ENCODE data around the gene RBMS3. TPM values are rescaled to one million over a fixed set of nuclear protein-coding genes. Genes with fewer than 3 reads are reported as not detected.
"Not testable (repeated sequence)": the region's sequence is repeated elsewhere in the genome, so short reads cannot be mapped to it uniquely, and the experiment has no call there.

Gene RBMS3
- total RNA-seq (2014; rRNA removed; shearing (Covaris generic)), result 5.9 and 7.5 TPM in 2 replicates
- polyA plus RNA-seq (2015; cell fraction: cytosol; rRNA removed), result 1.9 and 2.8 TPM in 2 replicates
- 7.0 and 8.3 TPM in 2 replicates for polyA plus RNA-seq (2015; cell fraction: nucleus; rRNA removed)

GRCh38 chr3:29280404-29281093, at the start of gene RBMS3:
Gene RBMS3, plus strand, starts transcription at chr3:29281071.
- peak; percentile 95 for DNase-seq (ENCODE audit: low read depth, low spot score)
- in situ Hi-C loops (cut with HindIII; ENCODE audit: low pct_unique_long_range_greater_than_20kb, low sequenced_read_pairs), result no loop called here

- DNase-seq (ENCODE audit: low read depth, low spot score); in situ Hi-C loops (cut with HindIII; ENCODE audit: low pct_unique_long_range_greater_than_20kb, low sequenced_read_pairs): not testable (repeated sequence)
Measured at GRCh38 chr3:29233126-29233525, 47.7 kb upstream of the RBMS3 start.

DNA sequence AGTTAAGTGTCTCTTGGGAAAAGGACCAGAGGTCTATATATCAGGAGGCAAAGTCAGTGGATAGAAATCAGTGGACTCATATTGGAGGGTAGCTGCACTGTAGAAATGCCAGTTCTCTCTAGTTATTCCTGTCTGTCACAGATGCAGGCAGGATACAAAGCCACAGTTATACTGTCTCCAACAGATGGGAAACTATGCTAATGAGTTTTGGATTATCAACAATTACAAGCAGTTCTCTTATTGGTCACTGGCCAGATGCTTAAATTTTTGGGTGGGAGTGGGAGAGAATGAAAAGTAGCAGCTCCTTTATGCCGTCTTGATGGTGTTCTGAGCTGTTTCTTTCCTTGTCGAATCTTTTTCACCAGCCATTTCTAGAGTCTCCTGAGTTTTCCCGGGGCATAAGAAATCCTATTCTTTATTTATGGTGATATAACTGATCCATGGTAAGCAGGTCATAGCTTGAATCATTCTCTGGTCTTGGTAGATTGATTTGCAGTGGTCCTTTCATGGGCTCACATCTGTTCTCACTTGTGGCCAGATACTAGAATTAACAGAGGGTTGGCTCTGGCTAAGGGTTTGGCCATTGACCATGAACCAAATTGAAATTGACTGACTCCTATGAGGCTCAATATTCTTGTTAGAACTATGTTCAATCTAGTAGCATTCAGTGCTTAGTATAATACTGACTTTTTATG, 44.6 kb upstream of the RBMS3 start:
- DNase-seq (ENCODE audit: low read depth, low spot score), result no peak
- in situ Hi-C loops (cut with HindIII; ENCODE audit: low pct_unique_long_range_greater_than_20kb, low sequenced_read_pairs), result no loop called here

- peak; percentile 39 for DNase-seq (ENCODE audit: low read depth, low spot score)
- in situ Hi-C loops (cut with HindIII; ENCODE audit: low pct_unique_long_range_greater_than_20kb, low sequenced_read_pairs), result no loop called here
Measured at GRCh38 chr3:29239376-29239775, 41.5 kb upstream of the RBMS3 start.

GRCh38 chr3:29240248-29240647, 40.6 kb upstream of the RBMS3 start:
- in situ Hi-C loops (cut with HindIII; ENCODE audit: low pct_unique_long_range_greater_than_20kb, low sequenced_read_pairs), result no loop called here
- DNase-seq (ENCODE audit: low read depth, low spot score), result no peak

GRCh38 chr3:29240887-29241286, 40.0 kb upstream of the RBMS3 start:
- in situ Hi-C loops (cut with HindIII; ENCODE audit: low pct_unique_long_range_greater_than_20kb, low sequenced_read_pairs), result no loop called here
- no peak for DNase-seq (ENCODE audit: low read depth, low spot score)

- in situ Hi-C loops (cut with HindIII; ENCODE audit: low pct_unique_long_range_greater_than_20kb, low sequenced_read_pairs), result no loop called here
Measured at GRCh38 chr3:29241855-29242254, 39.0 kb upstream of the RBMS3 start.

GRCh38 chr3:29242296-29242695, 38.6 kb upstream of the RBMS3 start:
- DNase-seq (ENCODE audit: low read depth, low spot score), result no peak
- in situ Hi-C loops (cut with HindIII; ENCODE audit: low pct_unique_long_range_greater_than_20kb, low sequenced_read_pairs), result no loop called here

More at GRCh38 chr3:29241855-29242254, 39.0 kb upstream of the RBMS3 start:
- no peak for DNase-seq (ENCODE audit: low read depth, low spot score)

DNA sequence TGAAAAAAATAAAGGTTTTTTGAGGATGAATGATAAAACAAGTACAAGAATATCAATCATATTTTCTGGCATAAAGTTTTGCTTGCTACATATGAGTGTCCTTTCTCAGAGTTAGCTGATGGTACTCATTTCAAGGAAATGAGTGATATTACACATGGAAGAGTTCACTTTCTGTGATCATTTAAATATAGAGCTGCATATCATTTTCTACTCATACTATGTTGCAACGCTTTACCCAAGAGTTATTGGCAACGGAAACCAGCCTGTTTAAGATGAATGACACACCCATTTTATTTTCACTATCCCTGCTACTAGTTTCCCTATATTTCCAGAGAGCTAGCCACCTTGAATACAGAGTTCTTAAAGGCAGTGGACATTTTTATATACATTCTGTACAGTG, 35.4 kb upstream of the RBMS3 start:
- no peak for DNase-seq (ENCODE audit: low read depth, low spot score)
- in situ Hi-C loops (cut with HindIII; ENCODE audit: low pct_unique_long_range_greater_than_20kb, low sequenced_read_pairs), result no loop called here

DNA sequence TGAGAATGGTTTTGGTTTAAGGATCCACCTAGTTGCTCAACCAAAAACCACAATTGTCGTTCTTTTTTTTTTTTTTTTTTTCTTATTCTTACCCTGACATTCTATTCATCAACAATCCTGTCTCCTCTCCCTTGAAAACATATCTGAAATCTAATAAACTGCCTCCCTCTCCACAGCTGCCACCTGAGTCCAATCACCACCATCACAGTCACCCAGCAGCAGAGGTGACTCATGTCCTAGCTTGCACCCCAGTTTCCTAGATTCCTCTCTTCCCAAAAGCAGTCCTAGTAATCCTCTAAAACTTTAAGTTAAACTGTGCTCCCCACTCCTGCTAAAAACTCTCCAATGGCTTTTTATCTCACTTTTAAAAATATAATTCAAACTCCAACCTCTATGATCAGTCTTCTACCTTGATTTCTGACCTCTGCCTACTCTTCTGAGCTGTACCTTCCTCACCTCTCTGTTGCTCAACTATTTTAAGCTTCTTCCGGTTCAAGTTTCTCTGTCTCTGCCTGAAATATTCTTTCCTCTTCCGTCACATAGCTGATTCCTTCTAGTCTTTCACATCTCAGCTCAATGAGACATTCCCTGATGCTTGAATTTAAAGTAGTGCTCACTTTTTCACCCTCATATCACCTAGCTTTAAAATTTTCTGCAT, 33.7 kb upstream of the RBMS3 start:
- in situ Hi-C loops (cut with HindIII; ENCODE audit: low pct_unique_long_range_greater_than_20kb, low sequenced_read_pairs), result no loop called here
- no peak for DNase-seq (ENCODE audit: low read depth, low spot score)

DNA sequence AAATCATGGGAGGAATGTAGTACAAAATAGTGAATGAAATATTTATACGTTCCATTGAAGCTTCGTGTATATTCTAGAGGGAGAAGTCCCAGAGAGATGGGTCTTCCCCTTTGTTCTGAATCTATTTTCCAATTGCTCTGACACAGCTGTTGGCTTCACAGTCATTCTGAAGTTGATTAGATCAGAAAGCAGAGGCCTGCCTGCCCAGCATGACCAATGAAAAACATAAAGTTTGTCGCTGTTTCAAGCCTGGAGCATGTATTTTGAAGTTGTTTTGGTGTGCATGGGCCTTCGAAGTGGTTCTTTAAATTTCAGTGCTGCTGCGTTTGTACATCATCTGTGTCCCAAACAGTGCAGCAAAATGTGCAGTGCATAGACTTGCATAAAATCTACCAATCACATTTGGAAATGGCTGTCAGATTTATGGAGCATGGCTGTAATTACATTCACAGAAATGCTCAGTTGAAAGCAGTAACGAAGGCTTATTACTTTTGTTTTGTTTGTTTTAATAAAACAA, 31.0 kb upstream of the RBMS3 start:
- in situ Hi-C loops (cut with HindIII; ENCODE audit: low pct_unique_long_range_greater_than_20kb, low sequenced_read_pairs), result no loop called here
- no peak for DNase-seq (ENCODE audit: low read depth, low spot score)

GRCh38 chr3:29255854-29256696, 24.8 kb upstream of the RBMS3 start:
- no peak for DNase-seq (ENCODE audit: low read depth, low spot score)

DNA sequence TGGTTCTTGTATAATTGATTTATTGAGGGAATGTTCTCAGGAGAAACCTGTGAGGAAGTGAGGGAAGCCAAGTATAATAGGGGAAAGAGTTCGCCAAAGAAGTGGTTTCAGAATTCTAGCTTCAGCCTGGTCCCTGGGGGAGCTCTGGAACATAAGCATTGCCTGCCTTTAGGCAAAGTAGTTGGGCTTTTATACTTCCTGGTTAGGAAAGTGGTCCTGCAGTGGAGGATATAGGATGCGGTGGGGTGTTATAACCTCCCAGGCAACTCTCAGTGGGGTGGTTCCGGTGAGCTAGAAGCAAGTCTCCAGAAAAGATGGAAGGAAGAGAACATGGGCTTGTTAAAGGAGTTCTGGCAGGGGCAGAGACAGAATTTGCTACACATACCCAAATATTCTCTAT, 22.7 kb upstream of the RBMS3 start:
- in situ Hi-C loops (cut with HindIII; ENCODE audit: low pct_unique_long_range_greater_than_20kb, low sequenced_read_pairs), result no loop called here
- no peak for DNase-seq (ENCODE audit: low read depth, low spot score)

More at GRCh38 chr3:29255854-29256696, 24.8 kb upstream of the RBMS3 start:
- in situ Hi-C loops (cut with HindIII; ENCODE audit: low pct_unique_long_range_greater_than_20kb, low sequenced_read_pairs), result no loop called here

GRCh38 chr3:29261119-29261518, 19.8 kb upstream of the RBMS3 start:
- in situ Hi-C loops (cut with HindIII; ENCODE audit: low pct_unique_long_range_greater_than_20kb, low sequenced_read_pairs), result no loop called here
- no peak for DNase-seq (ENCODE audit: low read depth, low spot score)

DNA sequence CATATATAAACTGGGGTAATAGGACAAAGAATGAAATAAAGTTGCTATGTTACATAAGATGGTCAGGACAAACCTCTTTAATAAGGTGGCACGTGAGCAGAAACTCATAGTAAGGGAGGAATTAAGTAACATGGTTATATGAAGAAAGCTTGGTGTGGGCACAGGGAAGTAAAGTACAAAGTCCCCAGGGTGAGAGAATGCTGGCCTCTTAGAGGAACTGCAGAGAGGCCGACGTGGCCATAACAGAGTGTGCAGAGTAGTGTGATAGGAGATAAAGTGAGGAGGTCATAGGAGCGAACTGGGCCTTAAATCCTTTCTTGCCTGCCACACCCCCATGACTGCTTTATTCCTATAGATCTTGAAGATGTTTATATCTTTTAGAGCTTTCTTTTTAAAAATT, 17.4 kb upstream of the RBMS3 start:
- in situ Hi-C loops (cut with HindIII; ENCODE audit: low pct_unique_long_range_greater_than_20kb, low sequenced_read_pairs), result no loop called here
- DNase-seq (ENCODE audit: low read depth, low spot score), result no peak

DNA sequence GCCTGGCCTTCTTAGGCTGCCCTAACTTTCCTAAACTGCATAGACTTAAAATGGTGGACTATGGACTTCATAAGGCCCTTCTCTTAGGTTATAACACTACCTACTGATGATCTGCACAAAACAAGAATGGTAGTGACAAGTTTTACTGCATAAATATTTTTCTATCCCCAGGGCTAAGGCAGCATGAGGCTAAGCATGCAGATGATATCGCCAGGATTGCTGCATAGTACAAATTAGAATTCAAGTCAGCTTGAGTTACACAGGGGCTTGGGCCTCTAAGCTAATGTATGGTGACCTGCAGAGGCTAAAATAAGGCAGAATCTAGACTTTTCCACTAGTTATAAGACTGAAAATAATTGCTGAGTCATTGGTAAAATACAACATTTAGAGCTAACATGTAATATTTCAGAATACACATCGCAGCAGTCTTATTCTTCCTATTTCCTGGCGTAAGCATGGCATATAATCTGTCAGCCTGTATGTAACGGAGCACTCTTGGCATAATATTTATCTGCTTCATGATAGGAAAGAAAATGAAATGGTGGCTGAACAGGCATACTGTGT, 15.3 kb upstream of the RBMS3 start:
- DNase-seq (ENCODE audit: low read depth, low spot score), result no peak
- in situ Hi-C loops (cut with HindIII; ENCODE audit: low pct_unique_long_range_greater_than_20kb, low sequenced_read_pairs), result no loop called here

DNA sequence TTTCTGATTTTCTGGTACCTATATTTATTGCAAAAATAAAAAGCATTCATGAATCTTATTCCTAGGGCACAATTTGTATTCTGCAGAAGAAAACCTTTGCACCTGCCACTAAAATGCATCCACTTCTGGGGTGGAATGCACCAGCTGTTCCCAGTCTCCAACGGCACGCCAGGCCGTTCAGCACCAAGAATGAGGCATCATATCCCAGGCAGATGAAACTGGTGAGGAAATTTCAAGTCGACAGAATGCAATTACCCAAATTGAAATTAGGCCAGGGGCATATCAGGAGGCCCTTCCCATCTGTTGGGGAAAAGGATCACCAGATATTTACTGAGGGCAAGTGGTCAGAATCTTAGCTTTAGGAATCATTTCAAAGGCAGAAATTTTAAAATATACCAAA, 13.6 kb upstream of the RBMS3 start:
- in situ Hi-C loops (cut with HindIII; ENCODE audit: low pct_unique_long_range_greater_than_20kb, low sequenced_read_pairs), result no loop called here
- no peak for DNase-seq (ENCODE audit: low read depth, low spot score)
